PC-9 (cell line): ENCODE data around the gene ACAT2. TPM values are rescaled to one million over a fixed set of nuclear protein-coding genes. Genes with fewer than 3 reads are reported as not detected.

Source experiments
- BruUV-seq: library from RNA; stranded (reverse); fragments of 400-500 nt; replicated peaks from 2 replicates; lab custom pipeline; 2021; lab: Mats Ljungman, UMichigan
- CTCF ChIA-PET: fragments of 300-600 bp; sonication (Branson Sonifier 250); formaldehyde crosslinking; loops from one replicate; lab custom pipeline; 2022; ENCODE audit warnings: antibody characterized with exemption; lab: Charles Lee
- POLR2A ChIA-PET: fragments of 300-600 bp; sonication (Branson Sonifier 250); formaldehyde crosslinking; loops from one replicate; lab custom pipeline; 2022; ENCODE audit warnings: antibody characterized with exemption; ENCODE audit not compliant: unreplicated experiment; lab: Charles Lee
- DNase-seq, 2 experiments: peaks; one replicate each; pipeline versions ENCODE4 v3.0.0 to v3.0.0-alpha.2; 2015 to 2022; ENCODE audit warnings: mixed read lengths in 1 of 2
- H2AFZ ChIP-seq: fragments of 200-600 bp; sonication (generic); 2 replicates; pipeline ENCODE4 v1.8.1; 2017; ENCODE audit warnings: antibody characterized with exemption
- H3F3A ChIP-seq: fragments of 200-600 bp; sonication (generic); 2 replicates; pipeline ENCODE4 v1.8.1; 2017; ENCODE audit warnings: antibody characterized with exemption, mild to moderate bottlenecking, low read depth; ENCODE audit not compliant: insufficient read depth
- H3K27ac ChIP-seq: fragments of 200-600 bp; sonication (generic); 2 replicates; pipeline ENCODE4 v1.6.1; 2016; ENCODE audit warnings: mixed run types
- H3K27me3 ChIP-seq: fragments of 200-600 bp; sonication (generic); 2 replicates; pipeline ENCODE4 v1.6.1; 2016; ENCODE audit warnings: low read depth, mixed run types; ENCODE audit not compliant: insufficient read depth
- H3K36me3 ChIP-seq: fragments of 200-600 bp; sonication (generic); 2 replicates; pipeline ENCODE4 v1.6.1; 2016; ENCODE audit warnings: low read depth, mixed run types
- H3K4me1 ChIP-seq: fragments of 200-600 bp; sonication (generic); replicated peaks from 2 replicates; pipeline ENCODE4 v1.6.1; 2016; ENCODE audit warnings: mixed run types; ENCODE audit not compliant: insufficient read depth
- H3K4me2 ChIP-seq: fragments of 200-600 bp; sonication (generic); 2 replicates; pipeline ENCODE4 v1.6.1; 2017; ENCODE audit warnings: mixed run types
- H3K4me3 ChIP-seq: fragments of 200-600 bp; sonication (generic); 2 replicates; pipeline ENCODE4 v1.6.1; 2016; ENCODE audit warnings: mixed run types
- H3K79me2 ChIP-seq: fragments of 200-600 bp; sonication (generic); 2 replicates; pipeline ENCODE4 v1.6.1; 2017; ENCODE audit warnings: low read depth, mixed run types
- H3K9me2 ChIP-seq: fragments of 200-600 bp; sonication (generic); 2 replicates; pipeline ENCODE4 v1.8.1; 2017; ENCODE audit warnings: mild to moderate bottlenecking; ENCODE audit not compliant: insufficient read depth
- H3K9me3 ChIP-seq: fragments of 200-600 bp; sonication (generic); 2 replicates; pipeline ENCODE4 v1.8.1; 2016; ENCODE audit warnings: low read depth; ENCODE audit not compliant: insufficient read depth
- H4K20me1 ChIP-seq: fragments of 200-600 bp; sonication (generic); 2 replicates; pipeline ENCODE4 v1.8.1; 2017; ENCODE audit not compliant: insufficient read depth
- EZH2 ChIP-seq: fragments of 200-600 bp; sonication (generic); IDR thresholded peaks from 2 replicates; pipeline ENCODE4 v1.8.0; 2017; ENCODE audit warnings: antibody characterized with exemption, low read depth
- intact Hi-C: fragments of 100-400 bp; cut with micrococcal nuclease; formaldehyde crosslinking; loops from one replicate; pipeline ENCODE4 v1.10.0; 2022; ENCODE audit not compliant: unreplicated experiment
- total RNA-seq: library from RNA; stranded (reverse); gene quantifications from 2 replicates; pipeline ENCODE4 v1.2.3, GENCODE V29; 2021
- TF ChIP-seq, protein P1 (sequence below): fragments of 200-600 bp; sonication (generic); conservative IDR thresholded peaks from 2 replicates; pipeline ENCODE4 v1.6.1; 2017; ENCODE audit warnings: mixed run types, antibody characterized with exemption, mild to moderate bottlenecking, moderate library complexity

ACAT2 gene
- total RNA-seq, 1 experiment from 2014 or later, result 71.0 TPM

DNA sequence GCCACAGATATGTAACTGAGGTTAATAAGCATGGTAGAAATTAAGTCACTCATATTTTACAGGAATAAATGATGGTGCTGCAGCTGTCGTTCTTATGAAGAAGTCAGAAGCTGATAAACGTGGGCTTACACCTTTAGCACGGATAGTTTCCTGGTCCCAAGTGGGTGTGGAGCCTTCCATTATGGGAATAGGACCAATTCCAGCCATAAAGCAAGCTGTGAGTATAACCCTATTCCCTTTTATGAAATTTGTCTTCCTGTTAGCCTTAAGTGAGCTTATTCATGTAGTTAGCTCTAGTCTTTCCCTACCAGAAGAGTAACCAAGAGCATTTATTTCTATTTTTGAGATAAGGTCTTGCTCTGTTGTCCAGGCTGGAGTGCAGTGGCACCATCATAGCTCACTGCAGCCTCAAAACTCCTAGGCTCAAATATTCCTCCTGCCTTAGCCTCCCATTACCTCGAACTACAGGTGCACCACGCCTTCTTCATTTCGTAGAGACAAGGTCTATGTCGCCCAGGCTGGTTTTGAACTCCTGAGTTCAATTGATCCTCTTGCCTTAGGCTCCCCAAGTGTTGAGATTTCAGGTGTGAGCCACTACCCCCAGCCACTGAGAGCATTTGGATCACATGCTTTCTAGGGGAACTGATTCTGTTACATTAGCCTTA is 15.5 kb downstream of the ACAT2 start:
- BruUV-seq, result no TSS peak
- Histone ChIP-seq H3K27me3 (no peaks in the 10 kb centered on the region), H3K9me2 (no peaks in the 10 kb centered on the region), H3K4me3 (no peak overlapping the region), H3K79me2 (no peaks in the 10 kb centered on the region), H3K4me2 (no peak overlapping the region), H3K27ac (no peak overlapping the region), H3K4me1 (no peaks in the 10 kb centered on the region), H2AFZ (no peak overlapping the region), H4K20me1 (peaks cover 21% of the 10 kb centered on the region), H3K36me3 (peaks cover 29% of the 10 kb centered on the region), H3K9me3 (no peaks in the 10 kb centered on the region), H3F3A (peaks cover 54% of the 10 kb centered on the region)
- intact Hi-C loops, result no loop called here
- POLR2A ChIA-PET, result no interaction called here
- TF ChIP-seq, protein P1, sequence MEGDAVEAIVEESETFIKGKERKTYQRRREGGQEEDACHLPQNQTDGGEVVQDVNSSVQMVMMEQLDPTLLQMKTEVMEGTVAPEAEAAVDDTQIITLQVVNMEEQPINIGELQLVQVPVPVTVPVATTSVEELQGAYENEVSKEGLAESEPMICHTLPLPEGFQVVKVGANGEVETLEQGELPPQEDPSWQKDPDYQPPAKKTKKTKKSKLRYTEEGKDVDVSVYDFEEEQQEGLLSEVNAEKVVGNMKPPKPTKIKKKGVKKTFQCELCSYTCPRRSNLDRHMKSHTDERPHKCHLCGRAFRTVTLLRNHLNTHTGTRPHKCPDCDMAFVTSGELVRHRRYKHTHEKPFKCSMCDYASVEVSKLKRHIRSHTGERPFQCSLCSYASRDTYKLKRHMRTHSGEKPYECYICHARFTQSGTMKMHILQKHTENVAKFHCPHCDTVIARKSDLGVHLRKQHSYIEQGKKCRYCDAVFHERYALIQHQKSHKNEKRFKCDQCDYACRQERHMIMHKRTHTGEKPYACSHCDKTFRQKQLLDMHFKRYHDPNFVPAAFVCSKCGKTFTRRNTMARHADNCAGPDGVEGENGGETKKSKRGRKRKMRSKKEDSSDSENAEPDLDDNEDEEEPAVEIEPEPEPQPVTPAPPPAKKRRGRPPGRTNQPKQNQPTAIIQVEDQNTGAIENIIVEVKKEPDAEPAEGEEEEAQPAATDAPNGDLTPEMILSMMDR, result no peak
- no peak for TF ChIP-seq EZH2
- CTCF ChIA-PET, result no interaction called here
- DNase-seq, result no peak

DNA sequence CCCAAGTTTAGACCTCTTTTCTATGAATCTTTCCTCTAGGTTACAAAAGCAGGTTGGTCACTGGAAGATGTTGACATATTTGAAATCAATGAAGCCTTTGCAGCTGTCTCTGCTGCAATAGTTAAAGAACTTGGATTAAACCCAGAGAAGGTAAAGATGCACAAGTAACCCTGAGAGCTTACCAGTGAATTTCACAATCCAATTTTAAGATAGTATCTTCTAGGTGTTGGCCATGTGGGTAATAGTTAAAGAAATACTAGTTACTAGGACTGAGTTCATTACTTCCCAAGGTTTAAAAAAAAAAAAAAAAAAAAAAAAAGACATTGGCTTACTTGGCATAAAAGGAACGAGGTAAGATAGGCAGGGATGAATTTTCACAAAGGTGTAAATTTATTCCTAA is 16.3 kb downstream of the ACAT2 start:
- intact Hi-C loops, result no loop called here
- Histone ChIP-seq H3K4me1 (no peaks in the 10 kb centered on the region), H3K36me3 (peaks cover 36% of the 10 kb centered on the region), H3K27me3 (no peaks in the 10 kb centered on the region), H3K79me2 (no peaks in the 10 kb centered on the region), H3K4me3 (no peak overlapping the region), H3K9me3 (no peaks in the 10 kb centered on the region), H2AFZ (no peak overlapping the region), H3K27ac (no peak overlapping the region), H3K4me2 (no peak overlapping the region), H3K9me2 (no peaks in the 10 kb centered on the region), H4K20me1 (peaks cover 28% of the 10 kb centered on the region), H3F3A (peaks cover 50% of the 10 kb centered on the region)
- DNase-seq, result no peak
- TF ChIP-seq, protein P1, result no peak
- no peak for TF ChIP-seq EZH2
- no TSS peak for BruUV-seq
- ChIA-PET POLR2A (interaction anchor here (0.7 kb wide), 1 partner anchor 83 kb away, joined by 5 read pairs; no protein-coding TSS in a partner anchor), CTCF (no interaction called here)

DNA sequence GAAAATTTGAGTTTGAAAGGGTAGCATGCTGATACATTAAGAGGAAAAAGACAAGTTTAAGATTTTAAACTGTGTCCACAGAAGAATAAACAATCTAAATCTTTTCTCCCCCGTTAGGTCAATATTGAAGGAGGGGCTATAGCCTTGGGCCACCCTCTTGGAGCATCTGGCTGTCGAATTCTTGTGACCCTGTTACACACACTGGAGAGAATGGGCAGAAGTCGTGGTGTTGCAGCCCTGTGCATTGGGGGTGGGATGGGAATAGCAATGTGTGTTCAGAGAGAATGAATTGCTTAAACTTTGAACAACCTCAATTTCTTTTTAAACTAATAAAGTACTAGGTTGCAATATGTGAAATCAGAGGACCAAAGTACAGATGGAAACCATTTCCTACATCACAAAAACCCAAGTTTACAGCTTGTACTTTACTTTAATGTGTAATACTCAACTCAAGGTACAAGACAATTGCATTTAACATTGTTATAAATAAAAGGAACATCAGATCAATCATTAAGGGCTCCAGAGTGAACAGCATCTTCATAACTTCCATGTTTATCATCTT is 16.8 kb downstream of the ACAT2 start:
- ChIA-PET CTCF (no interaction called here), POLR2A (interaction anchor here (0.6 to 0.7 kb wide), 2 partner anchors 11 to 84 kb away, joined by 3 to 5 read pairs; partner anchors contain the start of gene TCP1)
- H3K4me2 ChIP-seq, result no peak overlapping the region
- H3F3A ChIP-seq, result peaks cover 55% of the 10 kb centered on the region
- no peaks in the 10 kb centered on the region for H3K4me1 ChIP-seq
- DNase-seq, result no peak
- no peaks in the 10 kb centered on the region for H3K27me3 ChIP-seq
- BruUV-seq, result TSS peak; percentile 14
- H3K9me3 ChIP-seq, result no peaks in the 10 kb centered on the region
- H2AFZ ChIP-seq, result no peak overlapping the region
- H3K36me3 ChIP-seq, result peaks cover 39% of the 10 kb centered on the region
- intact Hi-C loops, result no loop called here
- no peak overlapping the region for H3K4me3 ChIP-seq
- H4K20me1 ChIP-seq, result peaks cover 30% of the 10 kb centered on the region
- peaks cover 4% of the 10 kb centered on the region; the same call in 1 of the 2 replicates for H3K79me2 ChIP-seq
- H3K27ac ChIP-seq, result no peak overlapping the region
- H3K9me2 ChIP-seq, result no peaks in the 10 kb centered on the region
- TF ChIP-seq, protein P1, result no peak
- TF ChIP-seq EZH2, result no peak
